Caco-2 (cell line): ENCODE measurements around the gene BARX1. TPM values are rescaled to one million over a fixed set of nuclear protein-coding genes. Genes with fewer than 3 reads are reported as not detected.

ENCODE experiments used
- BruUV-seq: library from RNA; stranded (reverse); fragments of 400-500 nt; replicated peaks from 2 replicates; lab custom pipeline; 2021; lab: Mats Ljungman, UMichigan
- CTCF ChIA-PET: fragments of 300-600 bp; sonication (Branson Sonifier 250); formaldehyde crosslinking; loops from one replicate; lab custom pipeline; 2022; ENCODE audit warnings: antibody characterized with exemption; lab: Charles Lee
- POLR2A ChIA-PET: fragments of 300-600 bp; sonication (Branson Sonifier 250); formaldehyde crosslinking; loops from one replicate; lab custom pipeline; 2022; ENCODE audit warnings: antibody characterized with exemption; lab: Charles Lee
- DNase-seq, 2 experiments: peaks; one replicate each; pipeline versions ENCODE4 v3.0.0 to v3.0.0-alpha.2; 2020 to 2022
- H3K27me3 ChIP-seq: replicated peaks from 2 replicates; pipeline ENCODE4 v1.6.0; 2011; ENCODE audit warnings: low read length; ENCODE audit not compliant: control insufficient read depth, insufficient read depth
- H3K36me3 ChIP-seq: 2 replicates; pipeline ENCODE4 v1.5.1; 2011; ENCODE audit warnings: low read length; ENCODE audit not compliant: control insufficient read depth, insufficient read depth
- H3K4me1 ChIP-seq: fragments of 250-450 bp; sonication (Bioruptor Pico); 2 replicates; pipeline ENCODE4 v1.5.1; 2020; ENCODE audit warnings: mild to moderate bottlenecking
- H3K4me3 ChIP-seq: 2 replicates; pipeline ENCODE4 v1.5.1; 2011; ENCODE audit warnings: low read depth, mild to moderate bottlenecking, control low read depth, low read length
- H3K9me3 ChIP-seq: fragments of 250-450 bp; sonication (Bioruptor Pico); 2 replicates; pipeline ENCODE4 v1.5.1; 2020; ENCODE audit warnings: mild to moderate bottlenecking, moderate library complexity
- H3K27ac Mint-ChIP-seq: one replicate; pipeline ENCODE4 v1.8.0; 2022; ENCODE audit warnings: mixed read lengths; ENCODE audit not compliant: unreplicated experiment
- H3K27me3 Mint-ChIP-seq: one replicate; pipeline ENCODE4 v1.8.0; 2022; ENCODE audit warnings: mixed read lengths; ENCODE audit not compliant: insufficient read depth, unreplicated experiment
- H3K36me3 Mint-ChIP-seq: one replicate; pipeline ENCODE4 v1.8.0; 2022; ENCODE audit warnings: mild to moderate bottlenecking, mixed read lengths; ENCODE audit not compliant: insufficient read depth, unreplicated experiment
- H3K4me1 Mint-ChIP-seq: one replicate; pipeline ENCODE4 v1.8.0; 2022; ENCODE audit warnings: low read depth, mixed read lengths; ENCODE audit not compliant: unreplicated experiment
- H3K4me3 Mint-ChIP-seq: one replicate; pipeline ENCODE4 v1.8.0; 2022; ENCODE audit warnings: mild to moderate bottlenecking, moderate library complexity, mixed read lengths; ENCODE audit not compliant: unreplicated experiment
- H3K9me3 Mint-ChIP-seq: one replicate; pipeline ENCODE4 v1.8.0; 2022; ENCODE audit warnings: mixed read lengths; ENCODE audit not compliant: unreplicated experiment
- CTCF ChIP-seq, 2 experiments: fragments of 200-600 bp in 1 of 2; IDR thresholded peaks; 1 replicate in 1 of 2; 2 replicates in 1 of 2; pipeline versions ENCODE4 v1.5.1 to v1.8.0; 2011 to 2022; ENCODE audit warnings: antibody characterized with exemption in 1 of 2, control low read depth in 1 of 2, inconsistent platforms in 1 of 2, low read depth in 1 of 2, low read length in 1 of 2, mild to moderate bottlenecking in 1 of 2, moderate library complexity in 1 of 2; ENCODE audit not compliant: insufficient read depth in 1 of 2, severe bottlenecking in 1 of 2, unreplicated experiment in 1 of 2
- intact Hi-C: fragments of 100-400 bp; cut with micrococcal nuclease; formaldehyde crosslinking; loops from one replicate; pipeline ENCODE4 v1.10.0; 2022; ENCODE audit not compliant: unreplicated experiment
- total RNA-seq: library from RNA; stranded (reverse); gene quantifications from 2 replicates; pipeline ENCODE4 v1.2.3, GENCODE V29; 2022

BARX1 gene
- total RNA-seq, 1 experiment from 2014 or later, result not detected

GRCh38 chr9:93960221-93960970, 5.2 kb upstream of the BARX1 start:
- H3K9me3 Mint-ChIP-seq, result no peaks in the 10 kb centered on the region
- Histone ChIP-seq H3K9me3 (no peaks in the 10 kb centered on the region), H3K27me3 (no peaks in the 10 kb centered on the region), H3K4me1 (no peaks in the 10 kb centered on the region), H3K4me3 (no peak overlapping the region), H3K36me3 (no peaks in the 10 kb centered on the region)
- H3K27me3 Mint-ChIP-seq, result peaks cover 9% of the 10 kb centered on the region
- TF ChIP-seq CTCF (IDR thresholded peaks at IDR 0.05; ENCODE audit: insufficient read depth in 1 of 2, low read depth in 1 of 2, low read length in 1 of 2, severe bottlenecking in 1 of 2, unreplicated experiment in 1 of 2), result no peak
- POLR2A ChIA-PET, result no interaction called here
- H3K36me3 Mint-ChIP-seq, result no peaks in the 10 kb centered on the region
- no peak for DNase-seq
- intact Hi-C loops, result no loop called here
- no peak overlapping the region for H3K4me3 Mint-ChIP-seq
- CTCF ChIA-PET, result no interaction called here
- BruUV-seq, result no TSS peak
- H3K4me1 Mint-ChIP-seq, result no peaks in the 10 kb centered on the region
- no peak overlapping the region for H3K27ac Mint-ChIP-seq

GRCh38 chr9:93959739-93960154, 4.6 kb upstream of the BARX1 start:
- Mint-ChIP-seq H3K27me3 (peaks cover 9% of the 10 kb centered on the region), H3K9me3 (no peaks in the 10 kb centered on the region), H3K36me3 (no peaks in the 10 kb centered on the region), H3K27ac (no peak overlapping the region), H3K4me3 (peak overlapping the region; percentile 24), H3K4me1 (no peaks in the 10 kb centered on the region)
- Histone ChIP-seq H3K4me1 (no peaks in the 10 kb centered on the region), H3K36me3 (no peaks in the 10 kb centered on the region), H3K4me3 (no peak overlapping the region), H3K9me3 (no peaks in the 10 kb centered on the region), H3K27me3 (no peaks in the 10 kb centered on the region)
- intact Hi-C loops, result no loop called here
- ChIA-PET POLR2A (no interaction called here), CTCF (no interaction called here)
- DNase-seq, result no peak
- no TSS peak for BruUV-seq
- TF ChIP-seq CTCF (IDR thresholded peaks at IDR 0.05; ENCODE audit: insufficient read depth in 1 of 2, low read depth in 1 of 2, low read length in 1 of 2, severe bottlenecking in 1 of 2, unreplicated experiment in 1 of 2), result no peak

GRCh38 chr9:93958819-93959682, 3.9 kb upstream of the BARX1 start:
- no peaks in the 10 kb centered on the region for H3K9me3 Mint-ChIP-seq
- peaks cover 9% of the 10 kb centered on the region for H3K27me3 Mint-ChIP-seq
- no peaks in the 10 kb centered on the region for H3K4me1 Mint-ChIP-seq
- no peak for TF ChIP-seq CTCF (IDR thresholded peaks at IDR 0.05; ENCODE audit: insufficient read depth in 1 of 2, low read depth in 1 of 2, low read length in 1 of 2, severe bottlenecking in 1 of 2, unreplicated experiment in 1 of 2)
- Histone ChIP-seq H3K4me1 (no peaks in the 10 kb centered on the region), H3K4me3 (no peak overlapping the region), H3K36me3 (no peaks in the 10 kb centered on the region), H3K27me3 (no peaks in the 10 kb centered on the region), H3K9me3 (no peaks in the 10 kb centered on the region)
- POLR2A ChIA-PET, result no interaction called here
- peak overlapping the region; percentile 24 for H3K4me3 Mint-ChIP-seq
- no peak overlapping the region for H3K27ac Mint-ChIP-seq
- no peaks in the 10 kb centered on the region for H3K36me3 Mint-ChIP-seq
- no peak for DNase-seq
- intact Hi-C loops, result no loop called here
- BruUV-seq, result no TSS peak
- CTCF ChIA-PET, result no interaction called here
